ENCODE results near the gene CPT1C.

Gene CPT1C

GRCh38 chr19:49684251-49684982, 6.5 kb upstream of the CPT1C start:
- no peak for DNase-seq

- DNase-seq: no peak
Observed at GRCh38 chr19:49684983-49685553, 5.8 kb upstream of the CPT1C start.

DNA sequence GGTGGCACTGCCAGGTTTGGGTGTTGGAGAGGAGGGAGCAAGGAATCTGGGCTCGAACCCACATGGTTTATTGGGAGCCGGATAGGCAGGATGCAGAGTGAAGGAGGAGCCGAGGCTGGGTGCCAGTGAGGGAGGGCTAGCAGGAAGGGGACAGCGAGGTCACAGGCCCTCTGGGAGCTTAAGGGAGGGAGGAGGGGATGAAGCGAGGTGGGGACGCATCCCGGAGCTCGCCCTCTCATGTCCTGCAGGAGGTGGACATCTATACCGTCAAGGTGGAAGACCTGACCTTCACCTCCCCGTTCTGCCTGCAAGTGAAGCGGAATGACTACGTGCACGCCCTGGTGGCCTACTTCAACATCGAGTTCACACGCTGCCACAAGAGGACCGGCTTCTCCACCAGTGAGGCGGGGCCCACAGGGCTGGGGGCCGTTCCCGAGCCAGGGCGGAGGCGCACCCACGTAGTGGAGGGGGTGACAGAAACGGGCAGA, 5.0 kb upstream of the CPT1C start:
- no peak for DNase-seq

DNA sequence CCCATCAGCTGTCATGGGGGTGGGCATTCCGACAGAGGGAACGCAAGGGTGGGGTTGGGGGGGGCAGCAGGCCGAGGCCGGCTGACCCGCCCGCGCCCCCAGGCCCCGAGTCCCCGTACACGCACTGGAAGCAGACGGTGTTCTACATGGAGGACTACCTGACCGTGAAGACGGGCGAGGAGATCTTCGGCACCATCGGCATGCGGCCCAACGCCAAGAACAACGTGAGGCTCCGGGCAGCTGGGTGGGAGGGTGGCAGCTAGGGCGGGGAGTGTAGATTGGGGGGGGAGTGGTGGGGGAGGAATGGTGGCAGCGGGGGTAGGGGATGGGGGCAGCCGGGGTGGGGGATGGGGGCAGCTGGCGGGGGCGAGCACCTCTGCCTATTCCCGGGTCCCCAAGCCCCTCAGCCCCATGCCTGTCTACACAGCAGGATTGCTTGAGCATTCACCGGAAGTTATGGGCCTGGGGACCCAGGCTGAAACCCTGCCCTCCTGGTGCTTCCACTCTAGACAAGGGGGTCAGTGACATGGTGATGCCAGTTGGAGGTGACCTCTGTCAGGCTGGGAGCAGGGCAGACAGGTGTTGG, 4.3 kb upstream of the CPT1C start:
- DNase-seq: no peak

GRCh38 chr19:49687150-49687549, 3.8 kb upstream of the CPT1C start:
- no peak for DNase-seq

GRCh38 chr19:49687566-49688316, 3.2 kb upstream of the CPT1C start:
- DNase-seq: no peak

- DNase-seq: no peak
Observed at GRCh38 chr19:49688531-49689132, 2.3 kb upstream of the CPT1C start.

GRCh38 chr19:49689133-49690078, 1.5 kb upstream of the CPT1C start, which contains the start of gene ADM5:
Gene ADM5 (plus strand): TSS chr19:49689594. CDS start chr19:49689838, 244 bp downstream.
- DNase-seq: peak in 1 of 2 donors; percentile 1

- peak in 1 of 2 donors; percentile 17 for DNase-seq
Observed at GRCh38 chr19:49690079-49690655, 749 bp upstream of the CPT1C start.

DNA sequence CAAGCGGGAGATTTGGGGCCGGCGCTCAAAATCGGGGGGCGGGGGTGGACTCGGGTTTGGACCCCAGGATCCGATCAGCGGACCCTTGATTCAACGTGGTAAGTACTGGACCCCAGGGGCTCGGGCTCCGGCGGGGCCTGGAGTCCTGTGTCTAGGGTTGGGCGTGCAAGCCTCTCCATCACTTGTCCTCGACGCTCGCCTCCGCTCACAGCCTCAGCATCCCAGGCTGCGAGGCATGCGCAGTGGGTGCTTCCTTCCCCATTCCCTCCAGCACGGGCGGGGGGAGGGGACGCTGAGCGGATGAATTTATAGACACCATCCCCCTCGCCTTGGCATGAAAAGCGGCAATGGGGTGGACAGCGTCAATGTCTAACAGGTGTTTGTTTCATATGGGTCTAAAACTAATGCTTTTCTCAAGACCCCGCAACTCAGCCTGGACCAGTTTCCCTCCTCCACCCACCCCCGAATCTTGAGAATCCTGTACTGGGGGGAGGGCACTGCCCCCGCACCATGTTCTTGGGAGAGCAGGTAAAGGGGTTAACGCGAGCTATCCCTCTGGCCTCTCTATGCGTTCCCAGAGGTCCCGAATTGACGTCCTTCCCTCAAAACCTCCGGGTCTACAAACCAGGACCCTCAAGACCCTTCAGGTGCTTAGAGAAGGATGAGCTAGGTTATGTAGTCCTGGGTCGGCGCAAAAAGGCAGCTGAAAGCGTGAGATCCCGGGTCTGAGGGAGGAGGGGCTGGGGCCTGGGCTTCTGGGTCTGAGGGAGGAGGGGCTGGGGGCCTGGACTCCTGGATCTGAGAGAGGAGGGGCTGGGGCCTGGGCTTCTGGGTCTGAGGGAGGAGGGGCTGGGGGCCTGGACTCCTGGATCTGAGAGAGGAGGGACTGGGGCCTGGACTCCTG, 579 bp downstream of the CPT1C start:
- peak; percentile 29 to 60 for DNase-seq

GRCh38 chr19:49692147-49692506, 1.2 kb downstream of the CPT1C start:
- peak in 1 of 2 donors; percentile 4 for DNase-seq

GRCh38 chr19:49696115-49696514, 5.2 kb downstream of the CPT1C start:
- no peak for DNase-seq

DNA sequence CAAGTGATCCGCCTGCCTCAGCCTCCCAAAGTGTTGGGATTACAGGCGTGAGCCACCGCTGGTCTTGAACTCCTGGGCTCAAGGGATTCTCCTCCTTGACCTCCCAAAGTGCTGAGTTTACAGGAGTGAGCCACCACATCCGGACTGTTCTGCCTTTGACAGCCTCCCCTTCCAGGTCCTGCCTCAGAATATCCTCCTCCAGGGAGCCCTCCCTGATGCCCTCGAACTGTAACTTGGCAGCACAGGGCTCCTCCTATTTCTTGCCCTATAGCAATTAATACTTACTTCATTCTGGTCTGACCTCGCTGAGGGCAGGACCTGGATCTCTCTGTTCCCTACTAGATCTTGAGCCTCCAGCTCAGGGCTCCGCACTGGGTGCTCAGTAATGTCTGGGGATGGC, 5.9 kb downstream of the CPT1C start:
- no peak for DNase-seq

DNA sequence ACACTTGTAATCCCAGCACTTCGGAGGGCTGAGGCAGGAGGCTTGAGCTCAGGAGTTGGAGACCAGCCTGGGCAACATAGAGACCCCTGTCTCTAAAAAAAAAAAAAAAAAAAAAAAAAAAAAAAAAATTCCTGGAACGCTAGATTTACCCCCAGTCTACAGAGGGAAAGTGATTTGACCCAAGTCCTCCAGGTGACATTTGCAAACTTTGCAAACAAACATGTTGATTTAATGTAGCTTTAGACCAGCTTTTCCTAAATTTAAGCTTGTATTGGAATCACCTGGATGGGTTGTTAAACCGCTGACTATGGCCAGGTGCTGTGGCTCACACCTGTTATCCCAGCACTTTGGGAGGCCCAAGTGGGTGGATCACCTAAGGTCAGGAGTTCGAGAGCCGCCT, 8.4 kb downstream of the CPT1C start:
- no peak for DNase-seq

DNA sequence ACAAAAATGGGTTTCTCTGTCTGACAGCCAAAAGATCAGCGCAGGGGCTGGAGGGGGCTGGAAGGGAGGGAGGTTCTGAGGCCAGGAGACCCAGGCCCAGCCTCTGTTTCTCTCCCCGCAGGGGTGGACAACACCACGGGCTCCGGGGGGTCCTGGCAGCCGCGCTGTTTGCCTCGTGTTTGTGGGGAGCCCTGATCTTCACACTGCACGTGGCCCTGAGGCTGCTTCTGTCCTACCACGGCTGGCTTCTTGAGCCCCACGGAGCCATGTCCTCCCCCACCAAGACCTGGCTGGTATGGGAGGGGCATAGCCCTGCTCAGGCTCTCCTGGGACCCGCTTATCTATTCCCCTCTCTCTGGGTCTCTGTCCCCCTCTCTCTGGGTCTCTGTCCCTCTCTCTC, 9.6 kb downstream of the CPT1C start:
- no peak for DNase-seq

DNA sequence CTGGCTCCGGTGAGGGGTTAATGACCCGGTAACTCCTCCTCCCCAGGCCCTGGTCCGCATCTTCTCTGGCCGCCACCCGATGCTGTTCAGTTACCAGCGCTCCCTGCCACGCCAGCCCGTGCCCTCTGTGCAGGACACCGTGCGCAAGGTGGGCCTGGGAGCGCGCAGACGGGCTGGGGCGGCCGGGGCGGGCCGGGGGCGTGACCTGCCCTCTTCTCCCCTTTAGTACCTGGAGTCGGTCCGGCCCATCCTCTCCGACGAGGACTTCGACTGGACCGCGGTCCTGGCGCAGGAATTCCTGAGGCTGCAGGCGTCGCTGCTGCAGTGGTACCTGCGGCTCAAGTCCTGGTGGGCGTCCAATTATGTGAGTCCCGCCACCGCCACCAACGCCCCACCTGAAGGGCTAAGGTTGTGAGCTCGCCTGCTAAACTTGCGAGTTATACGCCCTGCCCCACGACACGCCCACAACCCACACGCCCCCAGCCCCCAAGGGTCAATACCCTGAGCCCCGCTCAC, 10.4 kb downstream of the CPT1C start:
- no peak for DNase-seq

DNA sequence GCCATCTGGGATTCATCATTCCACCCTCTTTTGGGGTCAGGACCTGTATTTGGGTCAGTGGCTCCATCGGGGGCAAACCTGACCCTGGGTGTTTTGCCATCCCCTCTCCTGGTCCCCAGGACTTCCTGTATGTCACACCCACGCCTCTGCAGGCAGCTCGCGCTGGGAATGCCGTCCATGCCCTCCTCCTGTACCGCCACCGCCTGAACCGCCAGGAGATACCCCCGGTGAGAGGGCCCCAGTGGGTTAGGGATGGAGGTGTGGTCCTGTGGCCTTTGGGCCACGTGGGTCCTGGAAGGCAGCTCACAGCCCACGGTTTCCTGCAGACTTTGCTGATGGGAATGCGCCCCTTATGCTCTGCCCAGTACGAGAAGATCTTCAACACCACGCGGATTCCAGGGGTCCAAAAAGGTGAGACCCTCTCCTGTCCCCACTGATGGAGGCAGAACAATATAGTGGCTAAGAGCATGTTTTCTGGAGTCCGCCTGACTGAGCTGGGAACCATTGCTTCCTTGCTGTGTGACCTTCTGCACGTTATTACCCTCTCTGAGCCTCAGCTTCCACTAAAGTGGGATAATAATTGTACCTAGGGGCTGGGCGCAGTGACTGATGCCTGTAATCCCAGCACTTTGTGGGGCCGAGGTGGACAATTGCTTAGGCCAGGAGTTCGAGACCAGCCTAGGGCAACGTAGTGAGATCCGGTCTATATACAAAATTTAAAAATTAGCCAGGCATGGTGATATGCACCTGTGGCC, 14.1 kb downstream of the CPT1C start:
- no peak for DNase-seq

GRCh38 chr19:49705919-49706318, 15.0 kb downstream of the CPT1C start:
- DNase-seq: no peak

- no peak for DNase-seq
Observed at GRCh38 chr19:49710372-49710951, 19.5 kb downstream of the CPT1C start.

Data from hippocampal formation (tissue), 2 donors.